M059J (cell line): ENCODE results near the gene CIB1. TPM values are rescaled to one million over a fixed set of nuclear protein-coding genes. Genes with fewer than 3 reads are reported as not detected.

ENCODE experiments used
- DNase-seq: peaks from one replicate; pipeline ENCODE4 v3.0.0-alpha.2; 2012; ENCODE audit warnings: low read depth
- total RNA-seq: library from RNA; depleted of rRNA; stranded (reverse); fragments of >200 nt; shearing (Covaris generic); gene quantifications from 2 replicates; pipeline ENCODE4 v1.2.3, GENCODE V29; 2014

CIB1 gene
- total RNA-seq, 1 experiment from 2014 or later: 51.4 TPM

GRCh38 chr15:90214553-90215196 is 19.1 kb downstream of the CIB1 start:
- no peak for DNase-seq

GRCh38 chr15:90213818-90214204 is 19.9 kb downstream of the CIB1 start:
- DNase-seq: no peak

DNA sequence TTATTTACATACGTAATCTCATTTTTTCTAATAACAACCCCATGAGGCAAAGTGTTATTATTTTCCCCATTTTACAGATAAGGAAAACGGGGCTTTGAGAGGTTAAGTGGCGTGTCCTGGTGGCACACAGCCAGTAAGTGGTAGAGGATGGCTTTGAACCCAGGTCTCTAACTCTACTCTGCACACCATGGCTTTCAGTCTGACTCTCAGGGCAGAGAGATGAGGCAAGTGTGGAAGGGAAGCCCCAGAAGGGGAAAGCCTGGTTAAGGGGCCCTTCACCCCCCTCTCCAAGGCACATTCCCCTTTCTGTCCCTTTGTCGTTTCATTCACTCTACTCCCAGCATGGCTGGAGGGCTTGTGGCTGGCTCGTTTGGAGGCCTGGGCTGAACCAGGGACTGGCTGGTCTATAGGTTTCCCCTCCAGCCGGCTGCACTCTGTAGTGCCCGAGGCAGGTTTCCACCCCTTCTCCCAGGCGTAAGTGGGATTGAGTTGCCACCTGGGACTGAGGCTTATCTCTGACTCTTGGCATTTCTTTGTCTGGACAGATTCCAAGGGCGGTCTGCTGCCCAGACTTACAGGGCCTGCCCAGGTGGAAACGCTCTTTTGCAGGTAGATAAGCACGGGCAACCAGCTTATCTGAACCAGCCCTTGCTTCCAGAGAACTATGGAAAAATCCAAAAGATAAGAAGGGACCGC is 20.5 kb downstream of the CIB1 start:
- DNase-seq: no peak

GRCh38 chr15:90212221-90213098 is 21.3 kb downstream of the CIB1 start:
- peak; percentile 27 for DNase-seq

- peak; percentile 68 for DNase-seq
Observed at GRCh38 chr15:90211440-90212143, 22.1 kb downstream of the CIB1 start.

GRCh38 chr15:90211009-90211408 is 22.7 kb downstream of the CIB1 start:
- no peak for DNase-seq

DNA sequence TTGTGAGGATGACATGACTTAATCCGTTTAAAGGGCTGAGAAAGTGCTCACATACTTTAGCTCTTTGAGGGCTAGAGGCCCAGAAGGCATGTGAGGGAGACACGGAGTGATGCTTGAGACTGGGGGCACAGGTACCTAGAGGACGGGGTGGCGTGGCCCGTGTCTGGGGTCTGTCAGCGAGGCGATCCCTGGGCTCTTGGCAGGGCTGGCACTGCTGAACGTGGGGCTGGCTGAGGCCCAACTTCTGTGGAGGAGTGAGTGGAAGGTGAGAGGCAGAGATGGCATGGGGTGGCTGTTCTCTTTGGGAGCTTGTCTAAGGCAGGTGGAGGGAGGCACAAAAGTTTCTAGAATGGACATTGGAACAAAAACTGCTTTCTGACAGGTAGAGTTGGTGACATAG is 23.1 kb downstream of the CIB1 start:
- no peak for DNase-seq

DNA sequence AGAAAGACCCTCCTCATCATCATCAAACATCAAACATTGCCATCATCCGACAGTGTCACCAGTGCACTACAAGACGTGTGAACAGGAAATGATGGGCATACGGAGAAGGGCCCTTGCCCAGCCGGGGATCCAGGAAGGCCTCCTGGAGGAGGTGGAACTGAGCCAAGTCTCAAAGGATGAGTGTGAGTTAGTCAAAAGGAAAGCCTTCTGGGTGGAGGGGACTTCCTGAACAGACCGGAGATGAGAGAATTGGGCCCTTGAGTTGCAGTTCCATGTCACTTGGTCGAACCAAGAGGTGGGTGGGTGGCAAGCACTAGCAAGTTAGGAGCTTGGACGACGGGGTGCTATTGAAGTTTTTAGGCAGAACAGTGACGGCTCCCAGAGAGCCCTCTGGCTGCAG is 24.1 kb downstream of the CIB1 start:
- DNase-seq: no peak

- DNase-seq: no peak
Observed at GRCh38 chr15:90208356-90208755, 25.4 kb downstream of the CIB1 start.

GRCh38 chr15:90207252-90207651 is 26.5 kb downstream of the CIB1 start:
- DNase-seq: no peak

DNA sequence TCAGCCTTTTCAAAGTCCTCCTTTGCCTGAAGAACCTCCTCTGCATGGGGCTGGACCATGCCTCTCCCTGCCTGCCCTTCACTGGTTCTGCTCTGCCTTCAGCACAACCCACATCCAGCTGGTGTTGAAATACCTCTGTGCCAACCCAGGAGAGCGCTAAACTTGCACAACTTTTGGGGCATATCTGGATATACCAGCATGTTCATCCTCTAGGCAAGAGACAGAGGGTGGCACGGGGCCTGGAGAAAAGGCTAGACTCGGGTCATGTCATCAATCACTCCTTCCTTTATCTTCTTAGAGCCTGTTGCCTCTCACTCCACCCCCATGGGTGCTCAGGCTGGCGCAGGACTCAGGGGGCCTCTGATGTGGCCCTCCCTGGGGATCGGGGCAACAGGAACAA is 27.9 kb downstream of the CIB1 start:
- DNase-seq: no peak

DNA sequence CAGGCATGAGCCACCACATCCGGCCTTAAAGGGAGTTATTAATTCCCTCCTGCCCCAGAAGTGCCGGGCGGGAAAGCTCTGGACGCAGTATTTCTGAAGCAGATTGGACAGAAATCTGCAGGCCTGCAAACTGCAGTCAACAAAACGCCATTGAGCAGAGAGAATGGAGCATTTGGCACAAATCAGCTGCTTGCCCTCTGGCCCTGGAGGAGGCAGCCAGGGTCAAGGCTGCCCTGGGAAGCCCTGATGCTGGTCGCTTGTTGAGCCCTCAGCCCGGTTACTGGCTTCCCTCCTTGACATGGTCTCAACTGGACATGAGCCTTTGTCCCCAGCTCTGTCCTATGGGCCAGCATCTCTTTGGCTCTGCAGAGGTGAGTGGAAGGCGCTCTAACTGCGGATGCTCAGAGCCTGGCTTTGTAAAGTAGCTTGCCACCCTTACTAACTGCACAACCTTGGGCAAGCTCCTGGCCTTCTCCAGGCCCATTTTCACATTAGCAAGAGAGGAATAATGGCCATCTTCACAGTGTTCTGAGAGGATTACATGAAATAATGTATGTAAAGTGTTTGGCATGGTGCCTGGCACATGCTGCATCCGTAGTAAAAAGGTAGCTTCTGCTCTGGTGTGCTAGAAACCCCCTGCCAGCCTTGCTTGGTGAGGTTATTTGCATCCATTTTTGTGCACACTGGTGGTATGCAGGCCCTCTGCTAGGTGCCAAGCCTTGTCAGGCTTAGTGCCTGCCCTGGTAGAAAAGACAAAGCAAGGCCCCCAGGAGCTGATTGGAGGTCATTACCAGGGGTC is 28.5 kb downstream of the CIB1 start:
- DNase-seq: no peak

DNA sequence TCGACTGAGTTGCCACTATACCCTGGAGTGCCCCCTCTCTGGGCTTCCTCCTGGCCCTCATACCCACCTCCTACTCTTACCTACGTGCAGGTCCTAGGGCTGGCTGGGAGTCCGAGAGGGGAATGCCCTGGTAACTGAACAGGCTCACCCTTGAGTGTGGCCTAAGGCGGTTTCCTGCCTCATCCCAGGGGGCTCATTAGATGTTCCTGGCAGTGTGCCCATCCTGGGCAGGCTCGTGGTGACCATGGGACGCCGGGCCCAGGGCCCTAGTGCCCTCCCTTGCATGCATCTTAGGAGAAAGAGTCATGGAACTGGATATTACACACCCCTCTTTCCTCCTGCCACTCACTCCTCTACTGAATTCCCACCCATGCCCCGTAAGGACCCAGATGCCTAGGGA is 29.8 kb downstream of the CIB1 start:
- no peak for DNase-seq

GRCh38 chr15:90203473-90203872 is 30.3 kb downstream of the CIB1 start:
- DNase-seq: no peak

DNA sequence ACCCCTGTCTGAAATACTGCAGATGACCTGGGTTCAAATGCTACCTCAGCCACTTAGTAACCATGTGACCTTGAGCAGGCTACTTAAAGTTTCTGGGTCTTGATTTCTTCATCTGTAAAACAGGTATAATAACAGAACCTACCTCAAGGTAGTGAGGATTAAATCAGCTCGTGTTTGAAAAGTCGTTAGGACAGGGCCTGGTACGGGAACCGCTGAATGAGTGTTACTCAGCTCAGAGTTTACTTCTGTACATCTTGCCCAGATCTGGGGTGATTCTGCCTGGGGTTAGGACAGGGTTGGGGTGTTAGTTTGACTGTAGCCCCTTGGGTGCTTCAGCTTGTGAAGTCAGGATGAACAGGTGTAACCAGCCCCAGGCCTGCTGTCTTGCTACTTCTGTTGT is 30.8 kb downstream of the CIB1 start:
- no peak for DNase-seq

GRCh38 chr15:90201944-90202375 is 31.8 kb downstream of the CIB1 start:
- DNase-seq: no peak

GRCh38 chr15:90201130-90201943 is 32.4 kb downstream of the CIB1 start, which contains the start of gene SEMA4B:
TSS of gene SEMA4B (plus strand) at chr15:90201330. CDS start at chr15:90201579, 249 bp downstream.
- DNase-seq: peak; percentile 56

GRCh38 chr15:90200534-90201129 is 33.1 kb downstream of the CIB1 start:
- no peak for DNase-seq

DNA sequence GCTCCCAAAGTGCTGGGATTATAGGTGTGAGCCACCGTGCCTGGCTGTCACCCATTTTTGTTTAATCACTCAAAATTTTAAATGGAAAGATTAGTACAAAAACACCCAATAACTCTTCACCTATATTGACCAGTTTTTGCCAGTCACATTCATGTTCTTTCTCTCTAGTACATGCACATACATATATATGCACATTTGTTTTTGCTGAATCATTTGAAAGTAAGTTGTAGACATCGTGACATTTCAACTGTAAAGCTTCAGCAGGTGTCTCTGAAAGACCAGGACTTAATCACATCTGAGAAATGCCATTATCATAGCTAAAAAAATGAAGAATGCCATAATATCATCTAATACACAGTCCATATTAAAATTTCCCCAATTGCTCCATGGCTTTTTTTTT is 39.1 kb downstream of the CIB1 start:
- no peak for DNase-seq
